AG04449 (cell line): Measurements from ENCODE around the gene ADRA2C.
"Not testable (repeated sequence)": the region's sequence is repeated elsewhere in the genome, so short reads cannot be mapped to it uniquely, and the experiment has no call there.

Experiments used
- CTCF ChIA-PET: fragments of 350-600 bp; formaldehyde crosslinking; extraction: SDS; loops from one replicate; lab custom pipeline; 2021; ENCODE audit warnings: antibody characterized with exemption; lab: Yijun Ruan, JAX
- POLR2A ChIA-PET: fragments of 400-600, 350-600 bp; formaldehyde crosslinking; extraction: SDS; loops from one replicate; lab custom pipeline; 2020; ENCODE audit warnings: antibody characterized with exemption, inconsistent platforms; lab: Yijun Ruan, JAX
- DNase-seq: peaks from one replicate; pipeline ENCODE4 v3.0.0-alpha.2; 2010; ENCODE audit warnings: low read depth, low spot score
- H3K4me3 ChIP-seq: 2 replicates; pipeline ENCODE4 v1.5.1; 2011; ENCODE audit warnings: low read depth, mild to moderate bottlenecking, control low read depth, low read length
- CTCF ChIP-seq: IDR thresholded peaks from one replicate; pipeline ENCODE4 v1.5.1; 2011; ENCODE audit warnings: mild to moderate bottlenecking, moderate library complexity, low read length, control low read depth, inconsistent platforms; ENCODE audit not compliant: insufficient read depth; ENCODE audit errors: missing control alignments

ADRA2C gene

GRCh38 chr4:3811621-3812020 is 45.4 kb downstream of the ADRA2C start:
- no peak overlapping the region for H3K4me3 ChIP-seq
- no peak for TF ChIP-seq CTCF
- ChIA-PET POLR2A (no interaction called here), CTCF (no interaction called here)
- DNase-seq, result no peak

- no peak for TF ChIP-seq CTCF
- DNase-seq, result no peak
- POLR2A ChIA-PET, result no interaction called here
- CTCF ChIA-PET, result no interaction called here
- no peak overlapping the region for H3K4me3 ChIP-seq
Measured at GRCh38 chr4:3812211-3812934, 46.2 kb downstream of the ADRA2C start.

- no peak for DNase-seq
- ChIA-PET POLR2A (interaction anchor here (0.6 kb wide), 1 partner anchor 21 kb away, joined by 3 read pairs; no protein-coding TSS in a partner anchor), CTCF (no interaction called here)
- no peak for TF ChIP-seq CTCF
- no peak overlapping the region for H3K4me3 ChIP-seq
Measured at GRCh38 chr4:3813151-3814052, 47.2 kb downstream of the ADRA2C start.

GRCh38 chr4:3814053-3814570 is 47.9 kb downstream of the ADRA2C start:
- no peak for TF ChIP-seq CTCF
- ChIA-PET CTCF (no interaction called here), POLR2A (no interaction called here)
- no peak for DNase-seq
- H3K4me3 ChIP-seq, result no peak overlapping the region

- POLR2A ChIA-PET, CTCF ChIA-PET, H3K4me3 ChIP-seq, DNase-seq: not testable (repeated sequence)
Measured at GRCh38 chr4:3814838-3815237, 48.7 kb downstream of the ADRA2C start.

GRCh38 chr4:3816256-3816825 is 50.2 kb downstream of the ADRA2C start:
- ChIA-PET CTCF (no interaction called here), POLR2A (no interaction called here)
- DNase-seq, result no peak
- H3K4me3 ChIP-seq, result no peak overlapping the region
- no peak for TF ChIP-seq CTCF
